ENCODE measurements around the gene WDR93.
A peak's percentile ranks its signal among the peaks of the same experiment; 100 is the strongest.

Gene WDR93

DNA sequence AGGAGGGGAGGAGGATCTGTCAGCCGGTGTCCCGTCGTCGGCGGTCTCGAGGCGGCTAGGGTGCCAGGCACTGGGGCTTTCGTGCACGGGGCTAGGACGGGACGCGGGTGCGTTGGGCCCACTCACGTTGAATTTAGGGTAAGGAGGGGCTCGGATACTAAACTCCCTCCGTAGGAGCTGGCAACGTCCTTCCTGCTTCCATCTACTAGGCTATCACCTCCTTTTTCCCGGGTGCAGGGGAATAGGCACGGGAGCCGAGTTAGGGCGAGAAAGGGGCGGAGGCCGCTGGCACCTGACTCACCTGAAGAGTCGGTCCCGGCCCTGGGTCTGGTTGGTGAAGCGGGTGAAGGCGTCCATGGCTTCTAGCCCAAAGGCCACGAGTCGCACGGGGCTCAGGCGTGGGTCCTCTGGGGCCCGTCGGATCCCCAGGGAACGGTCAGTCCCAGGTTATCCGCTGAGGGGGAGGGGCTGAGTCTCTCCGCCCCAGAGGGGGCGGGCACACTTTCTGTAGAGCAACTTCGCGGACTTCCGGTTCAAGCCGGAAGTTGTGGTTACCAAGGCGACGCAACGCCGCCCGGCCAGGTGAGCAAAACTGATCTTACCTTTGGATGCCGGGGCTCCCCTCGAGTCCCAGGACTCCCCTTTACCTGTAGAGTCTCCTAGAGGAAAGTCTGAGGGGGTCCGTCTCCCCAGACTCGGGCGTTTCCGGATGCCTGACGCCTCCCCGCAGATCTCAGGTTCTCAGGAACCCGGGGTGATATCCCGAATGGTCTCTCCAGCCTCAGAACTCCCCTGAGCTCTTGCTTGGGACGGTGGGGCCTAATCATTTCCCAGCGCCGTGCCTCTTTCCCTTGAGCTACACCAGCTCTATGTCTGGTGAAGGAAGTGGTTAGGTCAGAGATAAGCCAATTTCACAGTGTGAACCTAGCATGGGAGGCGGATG is at the start of gene WDR93, which contains the start of gene PEX11A:
Gene WDR93, plus strand, starts transcription at position 536 of the 943 bp plus-strand sequence. CDS start 10,936 bp downstream, outside the sequence.
Gene PEX11A, minus strand, starts transcription at position 479 of the 943 bp plus-strand sequence. Its CDS starts 122 bp downstream, at position 357.
- H3K4me1 ChIP-seq (ENCODE audit: control insufficient read depth, insufficient read depth, low read length): no peaks in the 10 kb centered on the region
- H3K36me3 ChIP-seq (ENCODE audit: control insufficient read depth, insufficient read depth, low read length): no peaks in the 10 kb centered on the region
- no peaks in the 10 kb centered on the region for H3K9me3 ChIP-seq (ENCODE audit: control insufficient read depth, insufficient read depth, low read length)
- peak within 1 kb of the TSS; percentile 71 for H3K9ac ChIP-seq (ENCODE audit: low read depth, low read length)
- peak within 1 kb of the TSS; percentile 89 for H3K4me3 ChIP-seq (ENCODE audit: low read depth, low read length)
- H3K27me3 ChIP-seq (ENCODE audit: control insufficient read depth, insufficient read depth, low read length): no peaks in the 10 kb centered on the region

DNA sequence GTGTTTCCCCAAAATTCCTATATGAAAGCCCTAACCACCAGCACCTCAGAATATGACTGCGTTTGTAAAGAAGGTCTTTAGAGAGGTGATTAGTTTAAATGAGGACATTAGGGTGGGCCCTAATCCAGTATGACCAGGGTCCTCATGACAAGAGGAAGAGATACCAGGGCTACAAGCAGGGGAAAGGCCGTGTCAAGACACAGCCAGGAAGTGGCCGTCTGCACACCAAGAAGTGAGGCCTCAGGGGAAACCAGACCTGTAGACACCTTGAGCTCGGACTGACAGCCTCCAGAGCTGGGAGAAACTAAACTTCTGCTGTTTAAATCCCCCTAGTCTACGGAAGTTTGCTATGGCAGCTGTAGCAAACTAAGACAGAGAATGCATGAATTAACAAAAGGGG is 49.6 kb upstream of the WDR93 start:
- Histone ChIP-seq H3K4me1 (ENCODE audit: control insufficient read depth, insufficient read depth, low read length) (no peaks in the 10 kb centered on the region), H3K9ac (ENCODE audit: low read depth, low read length) (no peak overlapping the region), H3K9me3 (ENCODE audit: control insufficient read depth, insufficient read depth, low read length) (no peaks in the 10 kb centered on the region), H3K27me3 (ENCODE audit: control insufficient read depth, insufficient read depth, low read length) (no peaks in the 10 kb centered on the region), H3K4me3 (ENCODE audit: low read depth, low read length) (no peak overlapping the region), H3K36me3 (ENCODE audit: control insufficient read depth, insufficient read depth, low read length) (peaks cover 23% of the 10 kb centered on the region)

DNA sequence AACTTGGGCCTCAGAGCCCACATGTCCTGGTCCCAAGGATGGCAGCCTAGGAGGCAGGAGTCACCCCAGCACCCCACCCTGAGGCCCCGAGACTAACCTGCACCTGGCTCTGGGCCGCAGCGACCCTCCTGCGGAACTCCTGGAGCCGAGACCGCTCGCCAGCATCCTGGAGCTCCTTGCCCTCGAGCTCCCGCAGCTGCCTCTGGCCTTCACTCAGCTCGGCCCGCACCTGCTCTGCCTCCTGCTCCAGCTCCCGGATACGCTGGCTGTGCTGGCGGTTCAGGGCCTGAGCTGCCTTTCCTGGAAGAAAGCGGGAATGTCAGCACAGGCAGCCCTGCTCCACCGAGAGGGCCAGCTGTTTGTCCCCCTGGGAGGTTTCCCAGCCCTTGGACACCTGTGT is 48.5 kb upstream of the WDR93 start:
- Histone ChIP-seq H3K9ac (ENCODE audit: low read depth, low read length) (no peak overlapping the region), H3K4me1 (ENCODE audit: control insufficient read depth, insufficient read depth, low read length) (no peaks in the 10 kb centered on the region), H3K36me3 (ENCODE audit: control insufficient read depth, insufficient read depth, low read length) (peaks cover 25% of the 10 kb centered on the region), H3K9me3 (ENCODE audit: control insufficient read depth, insufficient read depth, low read length) (no peaks in the 10 kb centered on the region), H3K4me3 (ENCODE audit: low read depth, low read length) (no peak overlapping the region), H3K27me3 (ENCODE audit: control insufficient read depth, insufficient read depth, low read length) (no peaks in the 10 kb centered on the region)

DNA sequence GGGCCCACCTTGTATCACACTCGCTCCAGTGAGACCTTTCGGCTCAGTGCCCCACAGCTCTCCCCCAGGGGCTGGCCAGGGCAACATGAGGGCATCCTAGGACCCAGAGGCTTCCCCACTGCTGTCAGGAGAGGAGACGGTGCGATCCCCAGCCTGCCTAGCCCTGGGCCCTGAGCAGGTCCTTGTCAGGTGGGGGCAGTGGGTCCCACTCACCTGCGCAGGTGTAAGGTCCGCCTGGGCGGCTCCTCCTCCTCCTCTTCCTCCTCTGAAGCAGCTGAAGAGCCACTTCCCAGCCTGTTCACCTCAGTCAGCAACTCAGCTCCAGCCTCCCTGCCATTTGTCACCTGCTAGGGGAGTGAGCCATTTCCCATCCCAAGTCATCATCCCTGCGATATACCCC is 44.9 kb upstream of the WDR93 start:
- no peak overlapping the region for H3K9ac ChIP-seq (ENCODE audit: low read depth, low read length)
- peaks cover 25% of the 10 kb centered on the region for H3K36me3 ChIP-seq (ENCODE audit: control insufficient read depth, insufficient read depth, low read length)
- H3K4me1 ChIP-seq (ENCODE audit: control insufficient read depth, insufficient read depth, low read length): no peaks in the 10 kb centered on the region
- no peak overlapping the region for H3K4me3 ChIP-seq (ENCODE audit: low read depth, low read length)
- H3K9me3 ChIP-seq (ENCODE audit: control insufficient read depth, insufficient read depth, low read length): no peaks in the 10 kb centered on the region
- no peaks in the 10 kb centered on the region for H3K27me3 ChIP-seq (ENCODE audit: control insufficient read depth, insufficient read depth, low read length)

DNA sequence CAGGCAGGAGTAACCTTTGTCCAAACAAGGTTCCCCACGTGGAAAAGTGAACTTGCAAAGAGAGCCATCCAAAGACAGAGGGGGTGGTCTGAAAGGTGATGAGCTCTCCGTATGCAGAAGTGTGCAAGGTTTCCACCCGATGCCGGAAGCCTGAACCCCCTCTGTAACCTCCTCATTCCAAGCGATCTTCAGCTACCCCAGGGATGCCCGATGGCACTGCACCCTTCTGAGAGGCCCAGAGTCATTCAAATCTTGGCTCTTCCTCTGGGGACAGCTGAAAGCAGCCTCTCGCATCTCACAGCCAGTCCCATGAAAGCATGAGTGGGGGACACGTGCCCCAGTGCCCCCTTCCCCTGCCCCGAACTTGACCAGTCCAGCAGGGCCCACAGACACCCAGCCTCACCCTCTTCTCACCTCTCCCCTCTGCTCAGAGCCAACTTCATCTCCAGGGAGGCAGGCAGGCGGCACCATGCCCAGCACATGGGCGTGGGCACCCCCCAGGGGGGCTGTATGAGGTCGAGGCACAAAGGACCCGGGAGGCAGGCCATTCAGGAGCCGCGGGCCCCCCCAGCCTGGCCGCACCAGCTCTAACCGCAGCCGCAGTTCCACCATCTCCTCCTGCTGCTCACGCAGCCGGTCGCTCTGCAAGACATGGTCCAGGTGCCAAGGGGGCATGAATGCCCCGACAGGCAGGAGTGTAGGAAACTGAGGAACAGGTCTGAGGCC is 44.0 kb upstream of the WDR93 start:
- H3K4me1 ChIP-seq (ENCODE audit: control insufficient read depth, insufficient read depth, low read length): no peaks in the 10 kb centered on the region
- H3K9me3 ChIP-seq (ENCODE audit: control insufficient read depth, insufficient read depth, low read length): no peaks in the 10 kb centered on the region
- H3K4me3 ChIP-seq (ENCODE audit: low read depth, low read length): no peak overlapping the region
- H3K36me3 ChIP-seq (ENCODE audit: control insufficient read depth, insufficient read depth, low read length): peaks cover 21% of the 10 kb centered on the region
- H3K9ac ChIP-seq (ENCODE audit: low read depth, low read length): no peak overlapping the region
- no peaks in the 10 kb centered on the region for H3K27me3 ChIP-seq (ENCODE audit: control insufficient read depth, insufficient read depth, low read length)

DNA sequence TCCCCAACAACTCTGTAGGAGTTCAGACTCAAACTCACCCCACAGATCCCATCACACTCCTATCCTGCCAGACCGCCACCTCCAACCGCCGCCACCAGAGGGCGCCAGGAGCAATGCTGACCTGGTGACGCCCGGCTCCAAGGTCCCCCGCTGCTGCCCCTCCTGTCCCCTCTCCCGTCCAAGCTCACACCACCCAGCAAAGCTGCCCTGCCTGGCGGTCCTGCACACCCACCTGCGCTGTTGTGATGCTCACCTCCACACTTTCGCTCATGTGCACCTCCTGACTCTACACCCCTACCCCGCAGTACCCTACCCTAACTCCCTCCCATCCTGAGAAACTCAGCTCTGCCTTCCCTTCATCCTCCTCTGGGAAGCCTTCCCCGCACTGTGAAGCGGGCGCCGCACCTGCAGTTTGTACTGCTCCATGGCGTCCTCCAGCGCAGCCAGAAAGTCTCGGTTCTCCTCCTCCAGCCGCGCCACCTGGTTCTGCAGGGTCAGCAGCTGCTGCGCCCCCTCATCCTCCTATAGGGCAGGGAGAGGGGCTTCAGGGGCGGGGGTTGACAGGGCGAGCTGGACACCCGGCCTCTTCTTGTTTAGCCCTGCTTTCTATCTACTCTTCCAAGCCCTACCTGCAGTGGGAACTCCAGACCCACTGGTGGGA is 43.3 kb upstream of the WDR93 start:
- no peaks in the 10 kb centered on the region for H3K9me3 ChIP-seq (ENCODE audit: control insufficient read depth, insufficient read depth, low read length)
- H3K4me3 ChIP-seq (ENCODE audit: low read depth, low read length): peak overlapping the region; percentile 37
- peaks cover 16% of the 10 kb centered on the region for H3K36me3 ChIP-seq (ENCODE audit: control insufficient read depth, insufficient read depth, low read length)
- H3K27me3 ChIP-seq (ENCODE audit: control insufficient read depth, insufficient read depth, low read length): no peaks in the 10 kb centered on the region
- no peaks in the 10 kb centered on the region for H3K4me1 ChIP-seq (ENCODE audit: control insufficient read depth, insufficient read depth, low read length)
- no peak overlapping the region for H3K9ac ChIP-seq (ENCODE audit: low read depth, low read length)

DNA sequence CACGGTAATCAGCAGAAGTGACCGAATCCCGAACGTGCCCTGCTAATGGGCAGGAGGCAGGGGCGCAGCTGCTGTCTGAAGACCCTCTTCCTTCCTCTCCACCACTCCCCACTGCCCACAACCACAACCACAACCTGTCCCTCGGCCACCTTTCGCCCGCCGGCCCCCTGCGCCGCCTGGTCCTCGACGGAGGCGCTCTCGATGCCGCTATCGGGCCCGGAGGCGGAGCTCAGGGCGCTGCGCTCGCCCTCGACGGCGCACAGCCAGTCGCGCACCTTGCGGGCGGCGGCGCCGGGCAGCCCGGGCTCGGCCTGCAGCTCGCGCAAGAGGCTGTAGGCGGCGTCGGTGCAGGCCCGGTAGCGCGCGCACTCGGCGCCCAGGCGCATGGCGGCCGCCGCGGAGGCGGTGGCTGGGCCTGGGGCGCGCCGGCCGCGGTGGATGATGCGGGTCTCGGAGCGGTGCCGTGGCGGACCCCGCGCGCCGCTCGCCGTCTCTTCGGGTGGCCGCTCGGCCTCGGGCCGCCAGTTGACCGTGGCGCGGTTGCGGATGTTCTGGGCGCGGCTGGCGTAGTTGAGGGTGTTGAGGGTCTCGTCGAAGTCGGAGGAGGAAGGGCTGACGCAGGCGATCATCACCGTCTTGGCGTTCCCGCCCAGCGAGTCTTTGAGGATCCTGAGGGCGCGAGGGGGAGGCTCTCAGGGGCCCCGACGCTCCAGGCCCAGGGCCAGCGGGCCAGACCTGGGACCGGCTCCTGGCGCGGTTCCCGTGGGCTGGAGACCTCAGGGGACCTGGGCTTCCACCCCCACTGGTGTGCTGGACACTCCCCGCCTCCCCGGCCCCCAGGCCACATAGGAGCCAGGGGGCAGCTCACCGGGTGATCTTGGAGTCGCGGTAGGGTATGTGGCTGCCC is 42.3 kb upstream of the WDR93 start:
- peaks cover 21% of the 10 kb centered on the region for H3K36me3 ChIP-seq (ENCODE audit: control insufficient read depth, insufficient read depth, low read length)
- H3K9me3 ChIP-seq (ENCODE audit: control insufficient read depth, insufficient read depth, low read length): no peaks in the 10 kb centered on the region
- no peaks in the 10 kb centered on the region for H3K4me1 ChIP-seq (ENCODE audit: control insufficient read depth, insufficient read depth, low read length)
- H3K27me3 ChIP-seq (ENCODE audit: control insufficient read depth, insufficient read depth, low read length): no peaks in the 10 kb centered on the region
- H3K4me3 ChIP-seq (ENCODE audit: low read depth, low read length): no peak overlapping the region
- H3K9ac ChIP-seq (ENCODE audit: low read depth, low read length): no peak overlapping the region

DNA sequence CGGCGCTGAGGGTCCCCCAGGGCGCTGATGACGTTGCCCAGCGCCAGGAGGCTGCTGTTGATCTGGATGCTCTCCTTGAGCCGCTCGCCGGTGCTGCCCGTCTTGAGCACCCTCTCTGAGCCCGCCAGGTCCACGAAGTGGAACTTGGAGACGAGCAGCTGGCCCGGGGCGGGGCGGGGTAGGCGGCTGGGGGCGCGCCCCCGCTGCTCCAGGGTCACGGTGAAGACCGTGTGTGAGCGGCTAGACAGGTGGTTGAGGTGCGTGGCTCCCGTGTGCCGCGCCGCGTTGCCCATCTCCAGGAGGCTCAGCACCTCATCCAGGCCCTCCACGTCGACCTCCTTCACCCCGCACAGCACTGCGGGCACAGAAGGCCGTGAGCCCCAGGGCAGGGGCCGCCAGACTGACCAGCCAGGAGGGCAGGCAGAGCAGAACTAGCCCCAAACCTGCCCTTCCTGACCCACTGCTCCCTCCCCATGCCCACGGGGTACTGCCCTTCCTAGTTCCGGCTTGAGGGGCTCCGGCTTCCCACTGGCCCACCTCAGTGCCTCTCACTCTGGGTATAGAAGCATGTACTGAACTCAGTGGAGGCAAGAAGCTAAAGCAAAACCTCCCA is 41.5 kb upstream of the WDR93 start:
- H3K36me3 ChIP-seq (ENCODE audit: control insufficient read depth, insufficient read depth, low read length): peaks cover 20% of the 10 kb centered on the region
- H3K9ac ChIP-seq (ENCODE audit: low read depth, low read length): no peak overlapping the region
- H3K4me1 ChIP-seq (ENCODE audit: control insufficient read depth, insufficient read depth, low read length): no peaks in the 10 kb centered on the region
- H3K27me3 ChIP-seq (ENCODE audit: control insufficient read depth, insufficient read depth, low read length): no peaks in the 10 kb centered on the region
- no peak overlapping the region for H3K4me3 ChIP-seq (ENCODE audit: low read depth, low read length)
- H3K9me3 ChIP-seq (ENCODE audit: control insufficient read depth, insufficient read depth, low read length): no peaks in the 10 kb centered on the region

DNA sequence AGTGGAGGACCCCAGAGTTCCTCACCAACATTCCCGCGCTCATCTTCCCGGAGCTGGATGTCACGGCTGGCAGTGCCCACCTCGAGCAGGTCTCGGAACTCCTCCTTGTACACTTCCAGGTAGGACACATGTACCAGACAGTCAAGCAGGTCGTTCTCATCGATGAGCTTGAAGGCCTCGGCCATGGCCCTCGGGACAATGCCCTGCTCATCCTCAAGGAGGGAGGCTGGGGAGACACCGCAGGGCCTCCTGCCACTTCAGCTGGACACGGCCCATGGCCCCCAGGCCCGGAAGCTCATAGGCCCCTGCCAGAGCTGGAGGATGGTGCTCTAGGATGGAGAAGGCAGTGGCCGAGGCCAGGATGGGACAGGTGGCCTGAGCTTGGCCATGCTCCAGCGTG is 40.9 kb upstream of the WDR93 start:
- no peaks in the 10 kb centered on the region for H3K27me3 ChIP-seq (ENCODE audit: control insufficient read depth, insufficient read depth, low read length)
- H3K9me3 ChIP-seq (ENCODE audit: control insufficient read depth, insufficient read depth, low read length): no peaks in the 10 kb centered on the region
- H3K36me3 ChIP-seq (ENCODE audit: control insufficient read depth, insufficient read depth, low read length): peaks cover 19% of the 10 kb centered on the region
- no peaks in the 10 kb centered on the region for H3K4me1 ChIP-seq (ENCODE audit: control insufficient read depth, insufficient read depth, low read length)
- no peak overlapping the region for H3K9ac ChIP-seq (ENCODE audit: low read depth, low read length)
- no peak overlapping the region for H3K4me3 ChIP-seq (ENCODE audit: low read depth, low read length)

DNA sequence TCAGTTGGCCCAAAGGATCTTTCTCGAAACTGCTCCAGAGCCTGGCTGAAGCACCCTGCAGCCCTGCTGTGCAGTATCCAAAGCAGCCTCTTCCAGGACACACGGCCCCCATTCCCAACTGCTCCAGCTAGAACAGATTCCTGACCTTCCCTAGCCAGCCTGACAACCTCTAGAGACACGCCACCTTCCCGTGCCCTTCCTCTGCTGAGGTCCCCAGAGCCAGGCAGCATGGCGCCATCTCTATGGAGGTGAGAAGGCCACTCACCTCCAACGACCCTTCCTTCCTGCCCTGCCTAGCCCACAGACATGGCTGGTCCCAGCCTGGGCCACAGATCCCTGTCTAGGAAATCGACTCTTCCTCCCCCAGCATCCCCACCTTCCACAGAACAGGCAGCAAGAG is 38.5 kb upstream of the WDR93 start:
- peaks cover 3% of the 10 kb centered on the region for H3K27me3 ChIP-seq (ENCODE audit: control insufficient read depth, insufficient read depth, low read length)
- H3K4me3 ChIP-seq (ENCODE audit: low read depth, low read length): no peak overlapping the region
- no peaks in the 10 kb centered on the region for H3K9me3 ChIP-seq (ENCODE audit: control insufficient read depth, insufficient read depth, low read length)
- H3K9ac ChIP-seq (ENCODE audit: low read depth, low read length): no peak overlapping the region
- no peaks in the 10 kb centered on the region for H3K4me1 ChIP-seq (ENCODE audit: control insufficient read depth, insufficient read depth, low read length)
- peaks cover 10% of the 10 kb centered on the region for H3K36me3 ChIP-seq (ENCODE audit: control insufficient read depth, insufficient read depth, low read length)
